Coronary artery (tissue), 2 donors: ENCODE data around the gene DCN.

ENCODE experiments used
- DNase-seq: peaks from one replicate; pipeline ENCODE4 v3.0.0-alpha.2; 2017; ENCODE audit warnings: low spot score
- H3K27ac ChIP-seq, 2 donors: fragments of 200-600 bp; sonication (generic); one replicate each; pipeline ENCODE4 v1.5.1; 2016 to 2019
- H3K4me3 ChIP-seq: fragments of 200-600 bp; sonication (generic); 2 replicates; pipeline ENCODE4 v1.5.1; 2016; ENCODE audit warnings: mild to moderate bottlenecking, moderate library complexity
- TF ChIP-seq, protein P1 (sequence below): fragments of 200-600 bp; sonication (generic); IDR thresholded peaks from one replicate; pipeline ENCODE4 v1.5.1; 2019; ENCODE audit warnings: antibody characterized with exemption

DCN gene

DNA sequence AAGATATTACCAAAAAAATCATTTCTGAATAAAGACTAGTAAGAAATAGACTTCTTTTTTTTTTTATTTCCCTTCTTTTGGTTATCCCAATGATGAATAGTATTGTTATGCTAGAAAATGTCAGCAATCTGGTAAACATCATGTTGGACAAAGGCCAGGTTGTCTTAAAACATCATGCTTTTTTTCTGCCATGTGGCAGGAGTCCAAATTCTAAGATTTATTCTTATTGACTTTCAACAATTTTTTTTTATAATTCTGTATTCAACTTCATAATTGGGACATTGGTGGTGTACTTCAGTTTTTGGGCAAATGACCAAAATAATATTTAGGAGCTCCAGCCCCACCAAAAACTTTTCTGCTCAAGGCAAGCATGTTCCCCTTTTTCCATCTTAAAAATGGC, 10.5 kb downstream of the DCN start:
- TF ChIP-seq, protein P1, sequence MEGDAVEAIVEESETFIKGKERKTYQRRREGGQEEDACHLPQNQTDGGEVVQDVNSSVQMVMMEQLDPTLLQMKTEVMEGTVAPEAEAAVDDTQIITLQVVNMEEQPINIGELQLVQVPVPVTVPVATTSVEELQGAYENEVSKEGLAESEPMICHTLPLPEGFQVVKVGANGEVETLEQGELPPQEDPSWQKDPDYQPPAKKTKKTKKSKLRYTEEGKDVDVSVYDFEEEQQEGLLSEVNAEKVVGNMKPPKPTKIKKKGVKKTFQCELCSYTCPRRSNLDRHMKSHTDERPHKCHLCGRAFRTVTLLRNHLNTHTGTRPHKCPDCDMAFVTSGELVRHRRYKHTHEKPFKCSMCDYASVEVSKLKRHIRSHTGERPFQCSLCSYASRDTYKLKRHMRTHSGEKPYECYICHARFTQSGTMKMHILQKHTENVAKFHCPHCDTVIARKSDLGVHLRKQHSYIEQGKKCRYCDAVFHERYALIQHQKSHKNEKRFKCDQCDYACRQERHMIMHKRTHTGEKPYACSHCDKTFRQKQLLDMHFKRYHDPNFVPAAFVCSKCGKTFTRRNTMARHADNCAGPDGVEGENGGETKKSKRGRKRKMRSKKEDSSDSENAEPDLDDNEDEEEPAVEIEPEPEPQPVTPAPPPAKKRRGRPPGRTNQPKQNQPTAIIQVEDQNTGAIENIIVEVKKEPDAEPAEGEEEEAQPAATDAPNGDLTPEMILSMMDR: no peak
- Histone ChIP-seq H3K27ac (no peak overlapping the region), H3K4me3 (peak overlapping the region; percentile 30)
- DNase-seq: no peak

GRCh38 chr12:91171476-91171875, 11.1 kb downstream of the DCN start:
- no peak overlapping the region for H3K27ac ChIP-seq
- H3K4me3 ChIP-seq: peak overlapping the region; percentile 23
- no peak for DNase-seq
- TF ChIP-seq, protein P1: no peak

GRCh38 chr12:91163116-91163515, 19.5 kb downstream of the DCN start:
- H3K27ac ChIP-seq: no peak overlapping the region
- TF ChIP-seq, protein P1: no peak

DNA sequence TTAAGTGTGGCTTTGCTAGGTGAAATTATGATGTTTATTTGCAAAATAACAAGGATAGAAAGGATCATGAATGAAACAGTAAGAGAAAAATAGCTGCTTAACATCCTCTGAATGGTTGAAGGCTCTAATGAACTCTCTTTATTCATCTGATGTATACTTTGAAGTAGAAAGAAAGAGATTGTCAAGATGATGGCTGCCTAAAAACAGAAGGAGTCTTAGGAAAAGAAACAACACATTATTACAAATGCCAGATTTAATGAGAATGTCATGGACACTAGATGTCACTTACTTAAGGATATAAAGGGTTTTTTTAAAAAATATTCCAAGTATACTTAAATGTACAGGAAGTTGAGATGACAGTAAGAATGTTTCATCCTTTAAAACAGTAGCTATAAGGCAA, 21.6 kb downstream of the DCN start:
- TF ChIP-seq, protein P1: no peak
- H3K4me3 ChIP-seq: no peak overlapping the region
- peak overlapping the region in 1 of 2 donors; percentile 6 for H3K27ac ChIP-seq
- DNase-seq: no peak

More at GRCh38 chr12:91163116-91163515, 19.5 kb downstream of the DCN start:
- no peak overlapping the region for H3K4me3 ChIP-seq
- no peak for DNase-seq

GRCh38 chr12:91155990-91156389, 26.6 kb downstream of the DCN start:
- Histone ChIP-seq H3K27ac (no peak overlapping the region), H3K4me3 (no peak overlapping the region)
- no peak for DNase-seq
- TF ChIP-seq, protein P1: no peak

GRCh38 chr12:91154131-91154530, 28.5 kb downstream of the DCN start:
- H3K27ac ChIP-seq: no peak overlapping the region

DNA sequence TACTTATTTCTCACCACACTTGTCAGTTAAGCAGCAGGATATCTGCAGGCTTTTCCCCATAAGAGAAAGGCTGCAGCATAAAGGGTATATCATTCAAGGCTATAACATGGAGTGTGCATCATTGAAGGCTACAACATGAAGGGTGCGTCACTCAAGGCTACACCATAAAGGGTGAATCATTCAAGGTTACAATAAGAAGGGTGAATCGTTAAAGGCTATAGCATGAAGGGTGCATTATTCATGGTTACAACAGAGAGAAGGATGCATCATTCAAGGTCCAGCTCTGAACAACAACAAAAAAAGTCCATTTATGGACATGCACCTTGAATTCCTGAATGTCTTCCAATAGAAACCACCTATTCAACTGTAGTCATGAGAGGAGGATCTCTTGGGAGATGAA, 38.6 kb downstream of the DCN start:
- TF ChIP-seq, protein P1: no peak
- Histone ChIP-seq H3K27ac (no peak overlapping the region), H3K4me3 (no peak overlapping the region)
- no peak for DNase-seq

More at GRCh38 chr12:91154131-91154530, 28.5 kb downstream of the DCN start:
- TF ChIP-seq, protein P1: no peak
- no peak for DNase-seq
- H3K4me3 ChIP-seq: no peak overlapping the region
